IMR-90 (cell line): ENCODE results near the gene CCM2. TPM values are rescaled to one million over a fixed set of nuclear protein-coding genes. Genes with fewer than 3 reads are reported as not detected.

Source experiments
- ATAC-seq: fragments of 200-7000 bp; cut with Tn5 transposase; 2 replicates; pipeline ENCODE4 v1.9.1; 2020; ENCODE audit warnings: low read depth, mild to moderate bottlenecking, moderate library complexity
- BruUV-seq: library from RNA; stranded (reverse); fragments of 400-500 nt; replicated peaks from 2 replicates; lab custom pipeline; 2021; lab: Mats Ljungman, UMichigan
- CTCF ChIA-PET: fragments of 300-600 bp; formaldehyde crosslinking; extraction: SDS; loops from one replicate; lab custom pipeline; 2021; ENCODE audit warnings: antibody characterized with exemption; lab: Yijun Ruan, JAX
- POLR2A ChIA-PET: fragments of 300-600 bp; sonication (Branson Sonifier 250); formaldehyde crosslinking; loops from one replicate; lab custom pipeline; 2022; ENCODE audit warnings: antibody characterized with exemption; ENCODE audit not compliant: unreplicated experiment; lab: Charles Lee
- DNase-seq: peaks from one replicate; pipeline ENCODE4 v3.0.0; 2013
- H2AFZ ChIP-seq: replicated peaks from 2 replicates; pipeline ENCODE3; 2013; ENCODE audit warnings: low read length, mild to moderate bottlenecking; ENCODE audit not compliant: poor library complexity
- H2AK5ac ChIP-seq: 2 replicates; pipeline ENCODE4 v1.6.1; 2013; ENCODE audit warnings: low read depth, low read length, inconsistent platforms
- H2AK9ac ChIP-seq: replicated peaks from 2 replicates; pipeline ENCODE3; 2013; ENCODE audit warnings: mild to moderate bottlenecking, low read depth, low read length, moderate library complexity; ENCODE audit not compliant: poor library complexity
- H2BK120ac ChIP-seq: 2 replicates; pipeline ENCODE4 v1.6.1; 2013; ENCODE audit warnings: low read depth, low read length, inconsistent platforms
- H2BK15ac ChIP-seq: 3 replicates; pipeline ENCODE4 v1.6.1; 2013; ENCODE audit warnings: low read depth, low read length, inconsistent platforms
- H2BK20ac ChIP-seq: 2 replicates; pipeline ENCODE4 v1.6.1; 2013; ENCODE audit warnings: low read depth, mild to moderate bottlenecking, inconsistent platforms, low read length, moderate library complexity
- H2BK5ac ChIP-seq: 2 replicates; pipeline ENCODE4 v1.6.1; 2013; ENCODE audit warnings: mild to moderate bottlenecking, low read depth, low read length, inconsistent platforms; ENCODE audit not compliant: poor library complexity, severe bottlenecking
- H3K14ac ChIP-seq: replicated peaks from 2 replicates; pipeline ENCODE4 v1.6.1; 2013; ENCODE audit warnings: low read depth, low read length, inconsistent platforms
- H3K18ac ChIP-seq: 2 replicates; pipeline ENCODE4 v1.6.1; 2013; ENCODE audit warnings: low read depth, low read length, control low read depth
- H3K23ac ChIP-seq: 2 replicates; pipeline ENCODE4 v1.6.1; 2013; ENCODE audit warnings: low read depth, low read length, inconsistent platforms
- H3K27ac ChIP-seq: 2 replicates; pipeline ENCODE4 v1.5.1; 2013; ENCODE audit warnings: mild to moderate bottlenecking, control low read depth, low read length; ENCODE audit not compliant: insufficient read depth
- H3K27me3 ChIP-seq: 2 replicates; pipeline ENCODE4 v1.6.1; 2013; ENCODE audit warnings: low read length; ENCODE audit not compliant: control insufficient read depth, insufficient read depth
- H3K36me3 ChIP-seq: 2 replicates; pipeline ENCODE4 v1.6.1; 2013; ENCODE audit warnings: low read length, mixed read lengths; ENCODE audit not compliant: control insufficient read depth, insufficient read depth
- H3K4ac ChIP-seq: 2 replicates; pipeline ENCODE4 v1.6.1; 2013; ENCODE audit warnings: low read depth, low read length, inconsistent platforms
- H3K4me1 ChIP-seq: 2 replicates; pipeline ENCODE4 v1.6.1; 2013; ENCODE audit warnings: low read length, mixed read lengths; ENCODE audit not compliant: control insufficient read depth, insufficient read depth
- H3K4me2 ChIP-seq: 2 replicates; pipeline ENCODE4 v1.6.1; 2013; ENCODE audit warnings: low read depth, mild to moderate bottlenecking, control low read depth, low read length, moderate library complexity
- H3K4me3 ChIP-seq: 2 replicates; pipeline ENCODE4 v1.5.1; 2013; ENCODE audit warnings: low read depth, mild to moderate bottlenecking, control low read depth, low read length, moderate library complexity; ENCODE audit not compliant: insufficient read depth
- H3K56ac ChIP-seq: 2 replicates; pipeline ENCODE4 v1.6.1; 2013; ENCODE audit warnings: low read length, inconsistent platforms; ENCODE audit not compliant: insufficient read depth; ENCODE audit errors: extremely low read depth
- H3K79me1 ChIP-seq, 2 experiments: 2 replicates each; pipeline ENCODE4 v1.6.1; 2013; ENCODE audit warnings: low read length in 2 of 2, inconsistent platforms in 1 of 2, low read depth in 1 of 2
- H3K9ac ChIP-seq: 2 replicates; pipeline ENCODE4 v1.6.1; 2013; ENCODE audit warnings: low read depth, low read length, control low read depth
- H3K9me1 ChIP-seq: 2 replicates; pipeline ENCODE4 v1.6.1; 2013; ENCODE audit warnings: low read length, inconsistent platforms; ENCODE audit not compliant: insufficient read depth
- H3K9me3 ChIP-seq: 2 replicates; pipeline ENCODE4 v1.6.1; 2013; ENCODE audit warnings: low read length; ENCODE audit not compliant: control insufficient read depth, insufficient read depth
- H4K20me1 ChIP-seq: 2 replicates; pipeline ENCODE4 v1.6.1; 2013; ENCODE audit warnings: low read length, inconsistent platforms; ENCODE audit not compliant: insufficient read depth
- H4K5ac ChIP-seq: 2 replicates; pipeline ENCODE4 v1.6.1; 2013; ENCODE audit warnings: mild to moderate bottlenecking, low read depth, low read length, control low read depth
- H4K8ac ChIP-seq, 2 experiments: 2 replicates each; pipeline ENCODE4 v1.6.1; 2013; ENCODE audit warnings: low read depth in 2 of 2, low read length in 2 of 2, control low read depth in 1 of 2, inconsistent platforms in 1 of 2
- H4K91ac ChIP-seq: 2 replicates; pipeline ENCODE4 v1.6.1; 2013; ENCODE audit warnings: low read depth, low read length, inconsistent platforms; ENCODE audit not compliant: insufficient read depth
- CTCF ChIP-seq: conservative IDR thresholded peaks from 2 replicates; pipeline ENCODE4 v1.5.1; 2012; ENCODE audit warnings: mild to moderate bottlenecking, low read depth, low read length, improper control_type of control experiment
- MAFK ChIP-seq: IDR thresholded peaks from 2 replicates; pipeline ENCODE4 v1.6.1; 2012; ENCODE audit warnings: low read depth, low read length, improper control_type of control experiment
- POLR2A ChIP-seq: IDR thresholded peaks from 2 replicates; pipeline ENCODE4 v1.6.1; 2012; ENCODE audit warnings: mild to moderate bottlenecking, low read depth, low read length
- RFX5 ChIP-seq: IDR thresholded peaks from 2 replicates; pipeline ENCODE4 v1.8.0; 2012; ENCODE audit warnings: low read depth, mild to moderate bottlenecking, low read length, moderate library complexity
- WGBS, 2 experiments: methylation state at CpG; one replicate each; pipeline versions ENCODE4 v1.1.5 to v1.1.7; 2013; ENCODE audit warnings: missing lambda C conversion rate in 2 of 2; ENCODE audit not compliant: insufficient read length in 1 of 2; ENCODE audit errors: extremely low coverage in 2 of 2; 5-methylcytosine and 5-hydroxymethylcytosine counted together
- dilution Hi-C: fragments of 300-500 bp; cut with HindIII; formaldehyde crosslinking; loops from one replicate; pipeline ENCODE4 v1.14.3; 2018; ENCODE audit warnings: low sequenced_read_pairs; ENCODE audit not compliant: unreplicated experiment
- in situ Hi-C: fragments of 300-500 bp; cut with MboI; formaldehyde crosslinking; loops from 3 replicates; pipeline ENCODE4 v1.14.3; 2019; ENCODE audit warnings: low sequenced_read_pairs, inconsistent platforms, mixed read lengths
- intact Hi-C: fragments of 100-400 bp; cut with micrococcal nuclease; formaldehyde crosslinking; loops from 2 replicates; pipeline ENCODE4 v1.10.0; 2022
- polyA plus RNA-seq, 3 experiments: library from polyadenylated mRNA; depleted of rRNA; stranded (reverse); fragments of >200 nt; gene quantifications; 2 replicates each; pipeline ENCODE4 v1.2.3, GENCODE V29; 2012; ENCODE audit warnings: low replicate concordance in 1 of 3
- total RNA-seq: library from RNA; depleted of rRNA; stranded (reverse); fragments of >200 nt; gene quantifications from 2 replicates; pipeline ENCODE4 v1.2.3, GENCODE V29; 2012

Gene CCM2
- total and polyA plus RNA-seq, 2 of the 4 experiments (the other 2 are of a cell fraction), result 65.2 to 78.5 TPM

GRCh38 chr7:45032421-45032820 is 32.4 kb downstream of the CCM2 start:
- no peak overlapping the region for H2BK120ac ChIP-seq
- H3K18ac ChIP-seq, result no peak overlapping the region
- peaks cover 11% of the 10 kb centered on the region for H3K4me1 ChIP-seq
- peaks cover 28% of the 10 kb centered on the region for H3K9me1 ChIP-seq
- H4K8ac ChIP-seq, result no peak overlapping the region
- H2BK20ac ChIP-seq, result no peak overlapping the region
- H4K5ac ChIP-seq, result no peak overlapping the region
- no peak overlapping the region for H4K91ac ChIP-seq
- H2BK5ac ChIP-seq, result no peak overlapping the region
- peaks cover 40 to 82% of the 10 kb centered on the region in 2 experiments for H3K79me1 ChIP-seq
- H3K9ac ChIP-seq, result no peak overlapping the region
- ChIA-PET POLR2A (no interaction called here), CTCF (no interaction called here)
- H4K20me1 ChIP-seq, result peaks cover 60% of the 10 kb centered on the region
- TF ChIP-seq MAFK (no peak), CTCF (no peak), RFX5 (no peak), POLR2A (no peak)
- H3K27me3 ChIP-seq, result no peaks in the 10 kb centered on the region
- H3K36me3 ChIP-seq, result peaks cover 7% of the 10 kb centered on the region; the same call in 1 of the 2 replicates
- H3K4me3 ChIP-seq, result no peak overlapping the region
- H3K27ac ChIP-seq, result no peak overlapping the region
- no peak overlapping the region for H3K4me2 ChIP-seq
- H3K9me3 ChIP-seq, result no peaks in the 10 kb centered on the region
- in situ Hi-C loops (no loop called here), dilution Hi-C loops (loop anchor here (10.0 kb wide), 1 partner anchor 62 kb away; no protein-coding TSS in a partner anchor), intact Hi-C loops (no loop called here)
- no TSS peak for BruUV-seq
- no peak overlapping the region for H3K4ac ChIP-seq
- H2AK9ac ChIP-seq, result no peak overlapping the region
- no peak overlapping the region for H2AK5ac ChIP-seq
- H3K23ac ChIP-seq, result no peak overlapping the region
- H3K14ac ChIP-seq, result no peak overlapping the region
- DNase-seq (no peak), ATAC-seq (no peak)
- no peak overlapping the region for H2BK15ac ChIP-seq
- no peak overlapping the region for H2AFZ ChIP-seq
- 100% methylated on average over 1 of the region's 4 CpGs; no CpG with 5 or more reads in 1 of the 2 experiments for WGBS, 2 experiments
- no peak overlapping the region for H3K56ac ChIP-seq
